HEK293 (cell line): ENCODE data around the gene PTPRN2.

Experiments used
- CTCF ChIA-PET: fragments of 350-600 bp; formaldehyde crosslinking; extraction: SDS; loops from one replicate; lab custom pipeline; 2021; ENCODE audit warnings: antibody characterized with exemption; lab: Yijun Ruan, JAX
- POLR2A ChIA-PET: fragments of 300-600 bp; formaldehyde crosslinking; extraction: SDS; loops from one replicate; lab custom pipeline; 2020; ENCODE audit warnings: antibody characterized with exemption, inconsistent platforms; lab: Yijun Ruan, JAX
- H3K27ac ChIP-seq: fragments of 200-500 bp; sonication (Bioruptor generic); 2 replicates; pipeline ENCODE4 v1.5.1; 2014; ENCODE audit warnings: low read depth, low read length, control low read depth, inconsistent platforms; ENCODE audit errors: extremely low read depth
- H3K36me3 ChIP-seq, 2 experiments: fragments of 200-500 bp in 1 of 2; sonication (Bioruptor generic) in 1 of 2; 1 replicate in 1 of 2; 2 replicates in 1 of 2; pipeline ENCODE4 v1.5.1; 2014 to 2017; ENCODE audit warnings: inconsistent platforms in 2 of 2, low read length in 2 of 2; ENCODE audit not compliant: control insufficient read depth in 2 of 2, insufficient read depth in 1 of 2
- H3K4me1 ChIP-seq: fragments of 200-500 bp; sonication (Bioruptor generic); 2 replicates; pipeline ENCODE4 v1.5.1; 2014; ENCODE audit warnings: mild to moderate bottlenecking, low read length, inconsistent platforms; ENCODE audit not compliant: control insufficient read depth, insufficient read depth
- H3K4me3 ChIP-seq: 2 replicates; pipeline ENCODE4 v1.5.1; 2011; ENCODE audit warnings: low read depth, mild to moderate bottlenecking, control low read depth, low read length, moderate library complexity
- H3K9me3 ChIP-seq: fragments of 200-500 bp; sonication (Bioruptor generic); 2 replicates; pipeline ENCODE4 v1.5.1; 2014; ENCODE audit warnings: low read depth, low read length, inconsistent platforms; ENCODE audit not compliant: control insufficient read depth, insufficient read depth
- BCL11B ChIP-seq: fragments of 450-650 bp; formaldehyde crosslinking; IDR thresholded peaks from 2 replicates; pipeline ENCODE4 v1.5.1; 2016; ENCODE audit warnings: low read depth, missing biosample characterization, missing genetic modification characterization
- HIC1 ChIP-seq: fragments of 450-650 bp; formaldehyde crosslinking; IDR thresholded peaks from 2 replicates; pipeline ENCODE4 v1.5.1; 2016; ENCODE audit warnings: missing biosample characterization, missing genetic modification characterization
- PRDM1 ChIP-seq: fragments of 450-650 bp; formaldehyde crosslinking; IDR thresholded peaks from 2 replicates; pipeline ENCODE4; 2016; ENCODE audit warnings: missing biosample characterization, missing genetic modification characterization
- PRDM6 ChIP-seq: fragments of 450-650 bp; formaldehyde crosslinking; IDR thresholded peaks from 2 replicates; pipeline ENCODE4 v1.5.1; 2017; ENCODE audit warnings: missing biosample characterization, missing genetic modification characterization
- ZBTB48 ChIP-seq: fragments of 450-650 bp; formaldehyde crosslinking; IDR thresholded peaks from 2 replicates; pipeline ENCODE4 v1.5.1; 2016; ENCODE audit warnings: missing biosample characterization, missing genetic modification characterization
- ZFP3 ChIP-seq: fragments of 450-650 bp; formaldehyde crosslinking; IDR thresholded peaks from 2 replicates; pipeline ENCODE4 v1.5.1; 2016; ENCODE audit warnings: low read depth, missing biosample characterization, missing genetic modification characterization
- ZNF155 ChIP-seq: fragments of 450-650 bp; formaldehyde crosslinking; IDR thresholded peaks from 2 replicates; pipeline ENCODE4 v1.5.1; 2016; ENCODE audit warnings: missing biosample characterization, missing genetic modification characterization
- ZNF175 ChIP-seq: fragments of 450-650 bp; formaldehyde crosslinking; IDR thresholded peaks from 2 replicates; pipeline ENCODE4 v1.5.1; 2016; ENCODE audit warnings: missing biosample characterization, missing genetic modification characterization
- ZNF18 ChIP-seq: fragments of 450-650 bp; formaldehyde crosslinking; IDR thresholded peaks from 2 replicates; pipeline ENCODE4 v1.5.1; 2016; ENCODE audit warnings: missing biosample characterization, missing genetic modification characterization
- ZNF239 ChIP-seq: fragments of 450-650 bp; formaldehyde crosslinking; IDR thresholded peaks from 2 replicates; pipeline ENCODE4 v1.5.1; 2016; ENCODE audit warnings: missing biosample characterization, missing genetic modification characterization
- ZNF335 ChIP-seq: fragments of 450-650 bp; formaldehyde crosslinking; conservative IDR thresholded peaks from 2 replicates; pipeline ENCODE4 v1.5.1; 2016; ENCODE audit warnings: missing biosample characterization, missing genetic modification characterization
- ZNF48 ChIP-seq: fragments of 450-650 bp; formaldehyde crosslinking; IDR thresholded peaks from 2 replicates; pipeline ENCODE4 v1.5.1; 2016; ENCODE audit warnings: missing biosample characterization, missing genetic modification characterization
- ZNF501 ChIP-seq: fragments of 450-650 bp; formaldehyde crosslinking; IDR thresholded peaks from 2 replicates; pipeline ENCODE4 v1.5.1; 2016; ENCODE audit warnings: missing biosample characterization, missing genetic modification characterization
- ZNF521 ChIP-seq: fragments of 450-650 bp; formaldehyde crosslinking; IDR thresholded peaks from 2 replicates; pipeline ENCODE4 v1.5.1; 2017; ENCODE audit warnings: missing biosample characterization, mild to moderate bottlenecking, missing genetic modification characterization
- ZNF621 ChIP-seq: fragments of 450-650 bp; formaldehyde crosslinking; IDR thresholded peaks from 2 replicates; pipeline ENCODE4 v1.5.1; 2017; ENCODE audit warnings: missing biosample characterization, missing genetic modification characterization
- ZNF626 ChIP-seq: fragments of 450-650 bp; sonication (Bioruptor Pico); formaldehyde crosslinking; IDR thresholded peaks from 2 replicates; pipeline ENCODE4 v1.5.1; 2018; ENCODE audit warnings: missing biosample characterization, missing genetic modification characterization, inconsistent platforms
- ZNF645 ChIP-seq: fragments of 450-650 bp; formaldehyde crosslinking; IDR thresholded peaks from 2 replicates; pipeline ENCODE4; 2016; ENCODE audit warnings: missing biosample characterization, missing genetic modification characterization

Gene PTPRN2

GRCh38 chr7:158588085-158588877 is 658 bp upstream of the PTPRN2 start:
- H3K36me3 ChIP-seq: no peaks in the 10 kb centered on the region
- no peaks in the 10 kb centered on the region for H3K9me3 ChIP-seq
- TF ChIP-seq HIC1 (tag by site-specific recombination) (peak; percentile 30; the same call in 1 of the 2 replicates), ZNF175 (tag by site-specific recombination) (no peak)
- TF ChIP-seq, all 188 proteins: peak for 1
- POLR2A ChIA-PET: no interaction called here
- CTCF ChIA-PET: no interaction called here
- Histone ChIP-seq H3K4me3 (no peak overlapping the region), H3K27ac (no peak overlapping the region), H3K4me1 (no peaks in the 10 kb centered on the region)

- CTCF ChIA-PET: no interaction called here
- H3K27ac ChIP-seq: no peak overlapping the region
Measured at GRCh38 chr7:158586499-158587161, 993 bp downstream of the PTPRN2 start.

GRCh38 chr7:158585721-158586498 is 1.7 kb downstream of the PTPRN2 start:
- H3K27ac ChIP-seq: no peak overlapping the region
- H3K9me3 ChIP-seq: no peaks in the 10 kb centered on the region
- no peaks in the 10 kb centered on the region for H3K4me1 ChIP-seq
- TF ChIP-seq ZFP3 (tag by site-specific recombination): no peak
- no peak for TF ChIP-seq ZBTB48 (tag by site-specific recombination)
- no peak for TF ChIP-seq ZNF48 (tag by site-specific recombination)
- TF ChIP-seq ZNF501 (tag by site-specific recombination): no peak
- no peak for TF ChIP-seq ZNF626 (tag by site-specific recombination)
- no peak for TF ChIP-seq ZNF645 (tag by site-specific recombination)
- no peak for TF ChIP-seq BCL11B (tag by site-specific recombination)
- no peak for TF ChIP-seq ZNF239 (tag by site-specific recombination)
- no peak for TF ChIP-seq ZNF18 (tag by site-specific recombination)
- no peak for TF ChIP-seq ZNF335
- no peak for TF ChIP-seq ZNF521 (tag by site-specific recombination)
- H3K36me3 ChIP-seq: no peaks in the 10 kb centered on the region
- no peak overlapping the region for H3K4me3 ChIP-seq
- POLR2A ChIA-PET: no interaction called here
- CTCF ChIA-PET: interaction anchor here (0.6 kb wide), 1 partner anchor 441 kb away, joined by 3 read pairs; no protein-coding TSS in a partner anchor

More at GRCh38 chr7:158586499-158587161, 993 bp downstream of the PTPRN2 start:
- POLR2A ChIA-PET: no interaction called here
- Histone ChIP-seq H3K4me1 (no peaks in the 10 kb centered on the region), H3K4me3 (no peak overlapping the region), H3K36me3 (no peaks in the 10 kb centered on the region), H3K9me3 (no peaks in the 10 kb centered on the region)
- TF ChIP-seq ZNF155 (tag by site-specific recombination) (no peak), PRDM6 (no peak), ZNF621 (tag by site-specific recombination) (no peak), PRDM1 (tag by site-specific recombination) (no peak)
